ENCODE results near the gene SENP6.
"Not testable (repeated sequence)": the region's sequence is repeated elsewhere in the genome, so short reads cannot be mapped to it uniquely, and the experiment has no call there.

Gene SENP6

GRCh38 chr6:75723382-75723781, 121.7 kb downstream of the SENP6 start:
- DNase-seq, result no peak
- Mint-ChIP-seq H3K4me1 (no peaks in the 10 kb centered on the region), H3K27me3 (no peaks in the 10 kb centered on the region), H3K27ac (no peak overlapping the region), H3K9me3 (no peaks in the 10 kb centered on the region), H3K36me3 (peaks cover 3 to 12% of the 10 kb centered on the region in 2 donors), H3K4me3 (no peak overlapping the region)
- ATAC-seq (replicated peaks), result no peak

- DNase-seq (no peak), ATAC-seq (replicated peaks) (no peak)
- no peaks in the 10 kb centered on the region for H3K4me1 Mint-ChIP-seq
- H3K36me3 Mint-ChIP-seq, result no peaks in the 10 kb centered on the region
- H3K27me3 Mint-ChIP-seq, result peaks cover 0 to 9% of the 10 kb centered on the region in 2 donors
- H3K27ac Mint-ChIP-seq, result no peak overlapping the region
- H3K9me3 Mint-ChIP-seq, result no peaks in the 10 kb centered on the region
- H3K4me3 Mint-ChIP-seq, result no peak overlapping the region
Observed at GRCh38 chr6:75727206-75727605, 125.5 kb downstream of the SENP6 start.

- not testable (repeated sequence) for H3K4me3 Mint-ChIP-seq; ATAC-seq (replicated peaks); H3K36me3 Mint-ChIP-seq; H3K27ac Mint-ChIP-seq; H3K4me1 Mint-ChIP-seq; H3K9me3 Mint-ChIP-seq; DNase-seq
- peaks cover 7 to 25% of the 10 kb centered on the region in 2 donors for H3K27me3 Mint-ChIP-seq
Observed at GRCh38 chr6:75731029-75731428, 129.3 kb downstream of the SENP6 start.

- peaks cover 5% of the 10 kb centered on the region in 2 donors for H3K9me3 Mint-ChIP-seq
- no peaks in the 10 kb centered on the region for H3K36me3 Mint-ChIP-seq
- peaks cover 14 to 23% of the 10 kb centered on the region in 2 donors for H3K27me3 Mint-ChIP-seq
- DNase-seq (no peak), ATAC-seq (replicated peaks) (peak in 1 of 2 donors; percentile 46)
- peaks cover 0 to 2% of the 10 kb centered on the region in 2 donors for H3K4me1 Mint-ChIP-seq
- no peak overlapping the region for H3K27ac Mint-ChIP-seq
- H3K4me3 Mint-ChIP-seq, result no peak overlapping the region
Observed at GRCh38 chr6:75735491-75736186, 134.0 kb downstream of the SENP6 start.

DNA sequence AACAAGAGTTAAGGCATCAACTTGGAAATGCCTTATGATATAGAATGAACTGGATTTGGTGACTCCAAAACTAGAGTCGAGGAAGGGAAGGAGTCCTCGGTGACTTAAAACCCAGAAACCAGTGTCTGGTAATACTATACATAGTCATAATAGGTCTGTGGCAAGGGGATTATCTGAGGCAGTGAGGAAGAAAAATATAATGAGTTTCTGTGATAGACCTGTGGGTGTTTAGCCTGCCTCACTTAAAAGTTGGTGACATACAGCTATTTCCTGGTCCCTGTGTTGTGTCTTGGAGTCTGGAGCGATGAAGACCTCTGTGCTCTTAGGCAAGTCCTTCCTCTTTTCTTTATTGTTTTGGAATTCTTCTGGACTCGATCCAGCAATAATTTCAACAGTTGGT, 142.3 kb downstream of the SENP6 start:
- Mint-ChIP-seq H3K36me3 (no peaks in the 10 kb centered on the region), H3K4me1 (peaks cover 5 to 10% of the 10 kb centered on the region in 2 donors), H3K27ac (no peak overlapping the region), H3K4me3 (no peak overlapping the region), H3K27me3 (peaks cover 40 to 44% of the 10 kb centered on the region in 2 donors), H3K9me3 (no peaks in the 10 kb centered on the region)
- DNase-seq (no peak), ATAC-seq (replicated peaks) (no peak)

DNA sequence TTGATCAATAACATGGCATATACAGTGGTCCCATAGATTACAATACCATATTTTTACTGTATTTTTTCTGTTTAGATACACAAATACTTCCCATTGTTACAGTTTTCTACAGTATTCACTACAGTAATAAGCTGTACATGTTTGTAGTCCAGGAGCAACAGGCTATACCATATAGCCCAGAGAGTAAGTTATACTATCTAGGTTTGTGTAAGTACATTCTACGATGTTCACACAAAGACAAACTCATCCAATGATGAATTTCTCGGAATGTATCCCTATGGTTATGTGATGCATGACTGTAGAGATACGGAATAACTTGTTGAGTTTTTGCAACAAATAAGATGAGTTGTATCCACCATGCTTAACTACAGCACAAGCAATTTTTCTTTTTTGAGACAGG, 143.7 kb downstream of the SENP6 start:
- DNase-seq, result no peak
- Mint-ChIP-seq H3K4me1 (peaks cover 7 to 17% of the 10 kb centered on the region in 2 donors), H3K4me3 (no peak overlapping the region), H3K36me3 (no peaks in the 10 kb centered on the region), H3K27me3 (peaks cover 42 to 49% of the 10 kb centered on the region in 2 donors), H3K27ac (no peak overlapping the region), H3K9me3 (no peaks in the 10 kb centered on the region)
- no peak for ATAC-seq (replicated peaks)

- DNase-seq (no peak), ATAC-seq (replicated peaks) (no peak)
- Mint-ChIP-seq H3K27ac (no peak overlapping the region), H3K4me1 (peaks cover 7 to 17% of the 10 kb centered on the region in 2 donors), H3K4me3 (no peak overlapping the region), H3K36me3 (no peaks in the 10 kb centered on the region), H3K27me3 (peaks cover 48 to 56% of the 10 kb centered on the region in 2 donors), H3K9me3 (no peaks in the 10 kb centered on the region)
Observed at GRCh38 chr6:75746221-75746620, 144.5 kb downstream of the SENP6 start.

- Mint-ChIP-seq H3K4me1 (peaks cover 7 to 17% of the 10 kb centered on the region in 2 donors), H3K36me3 (no peaks in the 10 kb centered on the region), H3K4me3 (peak overlapping the region in 1 of 2 donors; percentile 5), H3K27ac (peak overlapping the region; percentile 10), H3K9me3 (no peaks in the 10 kb centered on the region), H3K27me3 (peaks cover 45 to 63% of the 10 kb centered on the region in 2 donors)
- ATAC-seq (replicated peaks) (no peak), DNase-seq (no peak)
Observed at GRCh38 chr6:75747152-75747992, 145.7 kb downstream of the SENP6 start.

DNA sequence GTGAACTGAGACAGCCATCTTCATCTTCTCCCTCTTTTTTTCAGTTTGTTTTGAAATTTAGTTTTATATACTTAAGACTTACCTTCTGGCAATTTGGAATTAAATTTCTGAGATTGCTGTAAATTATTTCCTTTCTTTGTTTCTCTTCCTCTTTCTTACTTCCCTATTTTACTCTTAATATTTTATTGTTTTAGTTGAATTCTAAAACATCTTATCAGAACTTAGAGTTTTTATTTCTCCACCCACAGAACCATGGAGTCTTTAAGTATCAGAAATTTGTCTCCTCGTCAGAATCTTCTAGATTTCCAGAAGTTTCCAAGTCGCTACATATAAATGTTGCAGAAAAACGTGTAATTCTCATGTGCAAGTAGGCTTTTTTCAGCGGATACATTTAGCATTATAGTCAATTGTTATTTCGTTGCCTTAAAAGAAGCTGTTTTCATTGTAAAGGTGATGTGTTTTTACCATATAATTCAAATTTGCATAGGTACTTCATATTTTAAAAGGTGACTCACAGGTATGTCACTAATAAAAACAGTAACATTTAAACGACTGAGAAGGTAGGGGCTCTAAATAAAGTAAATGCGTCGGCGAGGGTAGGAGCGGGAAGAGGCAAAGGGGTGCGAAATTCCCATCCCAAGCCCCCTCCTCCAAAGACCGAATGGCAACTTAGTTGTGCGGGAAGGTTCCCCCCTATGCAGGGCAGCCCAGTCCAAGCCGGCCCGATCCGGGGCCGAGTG, 146.5 kb downstream of the SENP6 start:
- Mint-ChIP-seq H3K27me3 (peaks cover 50 to 71% of the 10 kb centered on the region in 2 donors), H3K27ac (no peak overlapping the region)
- no peak for DNase-seq

GRCh38 chr6:75748743-75749538, 147.3 kb downstream of the SENP6 start, which contains the start of gene MYO6:
TSS of gene MYO6 (plus strand) at chr6:75749239. CDS start at chr6:75817548, 68,309 bp downstream.
- peak; percentile 5 for DNase-seq
- Mint-ChIP-seq H3K27me3 (peaks cover 43 to 69% of the 10 kb centered on the region in 2 donors), H3K9me3 (no peaks in the 10 kb centered on the region), H3K4me3 (peak within 1 kb of the TSS; percentile 82 to 89), H3K27ac (no peak within 1 kb of the TSS), H3K36me3 (no peaks in the 10 kb centered on the region), H3K4me1 (peaks cover 7 to 17% of the 10 kb centered on the region in 2 donors)
- peak; percentile 70 to 72 for ATAC-seq (replicated peaks)

More for the DNA sequence above, 146.5 kb downstream of the SENP6 start:
- no peaks in the 10 kb centered on the region for H3K36me3 Mint-ChIP-seq
- ATAC-seq (replicated peaks), result peak; percentile 30 to 37
- H3K9me3 Mint-ChIP-seq, result no peaks in the 10 kb centered on the region
- peaks cover 7 to 17% of the 10 kb centered on the region in 2 donors for H3K4me1 Mint-ChIP-seq
- H3K4me3 Mint-ChIP-seq, result peak overlapping the region; percentile 82 to 83

- Mint-ChIP-seq H3K36me3 (no peaks in the 10 kb centered on the region), H3K4me3 (no peak overlapping the region), H3K27ac (no peak overlapping the region), H3K27me3 (peaks cover 41 to 61% of the 10 kb centered on the region in 2 donors), H3K4me1 (peaks cover 7 to 17% of the 10 kb centered on the region in 2 donors), H3K9me3 (no peaks in the 10 kb centered on the region)
- ATAC-seq (replicated peaks) (no peak), DNase-seq (no peak)
Observed at GRCh38 chr6:75751443-75751842, 149.8 kb downstream of the SENP6 start.

GRCh38 chr6:75752365-75752764, 150.7 kb downstream of the SENP6 start:
- ATAC-seq (replicated peaks) (no peak), DNase-seq (no peak)
- Mint-ChIP-seq H3K36me3 (no peaks in the 10 kb centered on the region), H3K4me3 (no peak overlapping the region), H3K27ac (no peak overlapping the region), H3K9me3 (no peaks in the 10 kb centered on the region), H3K27me3 (peaks cover 40 to 63% of the 10 kb centered on the region in 2 donors), H3K4me1 (peaks cover 6 to 17% of the 10 kb centered on the region in 2 donors)

GRCh38 chr6:75755704-75756103, 154.0 kb downstream of the SENP6 start:
- Mint-ChIP-seq H3K9me3 (no peaks in the 10 kb centered on the region), H3K4me1 (peaks cover 1 to 4% of the 10 kb centered on the region in 2 donors), H3K4me3 (no peak overlapping the region), H3K36me3 (no peaks in the 10 kb centered on the region), H3K27me3 (peaks cover 46 to 72% of the 10 kb centered on the region in 2 donors), H3K27ac (no peak overlapping the region)
- no peak for ATAC-seq (replicated peaks)
- DNase-seq, result no peak

Data from stimulated activated naive B cell treated with anti-CD40 and anti-IgM and Interleukin-4, amounts not matched to agents 10 μg/mL and 1 μg/mL and 100 μg/mL, for 72 hours (primary cell).